CD4-positive, alpha-beta T cell treated with Interleukin-15 for 1 hour (primary cell): ENCODE data around the gene GAS2L2.

Source experiments
- DNase-seq: peaks from one replicate; pipeline ENCODE4 v3.0.0-alpha.2; 2020

The GAS2L2 gene

GRCh38 chr17:35745246-35745645 is 7.8 kb downstream of the GAS2L2 start:
- no peak for DNase-seq

- DNase-seq, result no peak
These were observed 8.2 kb downstream of the GAS2L2 start for GRCh38 chr17:35744830-35745229.

- no peak for DNase-seq
These were observed 9.3 kb downstream of the GAS2L2 start for GRCh38 chr17:35743626-35744328.

GRCh38 chr17:35742896-35743477 is 10.1 kb downstream of the GAS2L2 start:
- no peak for DNase-seq

GRCh38 chr17:35742496-35742895 is 10.5 kb downstream of the GAS2L2 start:
- DNase-seq, result no peak

GRCh38 chr17:35740997-35741931 is 11.8 kb downstream of the GAS2L2 start:
- no peak for DNase-seq

GRCh38 chr17:35740216-35740615 is 12.8 kb downstream of the GAS2L2 start:
- DNase-seq, result no peak

- no peak for DNase-seq
These were observed 14.4 kb downstream of the GAS2L2 start for GRCh38 chr17:35738519-35739133.

GRCh38 chr17:35736236-35736635 is 16.8 kb downstream of the GAS2L2 start:
- no peak for DNase-seq

GRCh38 chr17:35735036-35735805 is 17.8 kb downstream of the GAS2L2 start:
- no peak for DNase-seq

GRCh38 chr17:35734396-35734795 is 18.6 kb downstream of the GAS2L2 start:
- DNase-seq, result no peak

GRCh38 chr17:35733366-35733765 is 19.7 kb downstream of the GAS2L2 start:
- no peak for DNase-seq

- no peak for DNase-seq
These were observed 20.3 kb downstream of the GAS2L2 start for GRCh38 chr17:35732806-35733136.

- no peak for DNase-seq
These were observed 20.9 kb downstream of the GAS2L2 start for GRCh38 chr17:35731917-35732805.

- DNase-seq, result no peak
These were observed 21.7 kb downstream of the GAS2L2 start, which contains the start of gene RASL10B for GRCh38 chr17:35731239-35731916. TSS of gene RASL10B (plus strand) at chr17:35731639. CDS start at chr17:35735185, 3,546 bp downstream.

GRCh38 chr17:35730400-35731005 is 22.5 kb downstream of the GAS2L2 start:
- DNase-seq, result no peak

GRCh38 chr17:35729405-35729833 is 23.6 kb downstream of the GAS2L2 start:
- no peak for DNase-seq

GRCh38 chr17:35728551-35728950 is 24.5 kb downstream of the GAS2L2 start:
- no peak for DNase-seq

GRCh38 chr17:35727635-35728034 is 25.4 kb downstream of the GAS2L2 start:
- DNase-seq, result no peak

GRCh38 chr17:35726953-35727460 is 26.0 kb downstream of the GAS2L2 start:
- no peak for DNase-seq
